ENCODE results near the gene MILR1.
"Not testable (repeated sequence)": the region's sequence is repeated elsewhere in the genome, so short reads cannot be mapped to it uniquely, and the experiment has no call there.

MILR1 gene

DNA sequence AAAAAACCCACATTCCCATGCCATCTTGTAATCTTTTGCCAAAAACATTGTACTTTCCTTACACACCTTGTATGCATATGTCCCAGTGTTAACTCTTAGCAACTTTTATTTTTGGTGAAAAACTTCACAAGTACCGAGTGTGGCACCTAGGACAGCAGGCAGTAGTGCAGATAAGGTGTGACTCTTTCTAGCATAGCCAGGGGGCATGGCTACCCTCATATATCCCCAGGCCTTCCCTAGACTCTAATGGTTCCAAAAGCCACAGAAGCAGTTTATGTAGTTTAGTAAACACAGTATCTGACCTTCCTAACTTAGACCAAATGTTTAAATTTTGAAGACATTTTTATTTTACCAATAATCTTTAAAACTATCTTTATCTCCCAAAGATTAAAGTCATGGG, 20.5 kb upstream of the MILR1 start:
- no peak for FAIRE-seq

- not testable (repeated sequence) for FAIRE-seq
Observed at GRCh38 chr17:64430036-64430435, 18.9 kb upstream of the MILR1 start.

DNA sequence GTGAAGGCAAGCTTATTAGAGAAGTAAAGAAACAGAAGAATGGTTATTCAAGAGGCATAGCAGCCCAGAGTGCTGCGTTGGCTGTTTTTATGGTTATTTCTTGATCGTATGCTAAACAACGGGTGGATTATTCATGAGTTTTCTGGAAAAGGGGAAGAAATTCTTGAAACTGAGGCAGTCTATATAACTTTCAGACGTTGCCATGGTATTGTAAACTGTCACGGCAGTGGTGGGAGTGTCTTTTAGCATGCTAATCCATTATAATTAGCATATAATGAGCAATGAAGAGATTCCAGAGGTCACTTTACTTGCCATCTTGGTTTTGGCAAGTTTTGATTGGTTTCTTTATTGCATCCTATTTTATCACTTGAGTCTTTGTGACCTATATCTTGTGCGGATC, 17.4 kb upstream of the MILR1 start:
- no peak for FAIRE-seq

DNA sequence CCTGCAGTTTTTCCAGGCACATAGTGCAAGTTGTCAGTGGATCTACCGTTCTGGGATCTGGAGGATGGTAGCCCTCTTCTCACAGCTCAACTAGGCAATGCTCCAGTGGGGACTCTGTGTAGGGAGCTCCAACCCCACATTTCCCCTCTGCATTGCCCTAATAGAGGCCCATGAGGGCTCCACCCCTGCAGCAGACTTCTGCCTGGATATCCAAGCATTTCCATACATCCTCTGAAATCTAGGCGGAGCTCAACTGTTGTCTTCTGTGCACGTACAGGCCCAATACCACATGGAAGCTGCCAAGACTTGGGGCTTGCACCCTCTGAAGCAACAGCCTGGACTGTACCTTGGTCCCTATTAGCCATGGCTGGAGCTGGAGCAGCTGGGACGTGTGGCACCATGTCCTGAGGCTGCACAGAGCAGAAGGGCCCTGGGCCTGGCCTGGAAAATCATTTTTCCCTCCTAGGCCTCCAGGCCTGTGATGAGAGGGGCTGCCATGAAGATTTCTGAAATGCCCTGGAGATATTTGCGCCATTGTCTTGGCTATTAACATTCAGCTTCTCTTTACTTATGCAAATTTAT, 10.9 kb upstream of the MILR1 start:
- no peak for FAIRE-seq

GRCh38 chr17:64439521-64439920, 9.4 kb upstream of the MILR1 start:
- not testable (repeated sequence) for FAIRE-seq

GRCh38 chr17:64439956-64440355, 9.0 kb upstream of the MILR1 start:
- no peak for FAIRE-seq

DNA sequence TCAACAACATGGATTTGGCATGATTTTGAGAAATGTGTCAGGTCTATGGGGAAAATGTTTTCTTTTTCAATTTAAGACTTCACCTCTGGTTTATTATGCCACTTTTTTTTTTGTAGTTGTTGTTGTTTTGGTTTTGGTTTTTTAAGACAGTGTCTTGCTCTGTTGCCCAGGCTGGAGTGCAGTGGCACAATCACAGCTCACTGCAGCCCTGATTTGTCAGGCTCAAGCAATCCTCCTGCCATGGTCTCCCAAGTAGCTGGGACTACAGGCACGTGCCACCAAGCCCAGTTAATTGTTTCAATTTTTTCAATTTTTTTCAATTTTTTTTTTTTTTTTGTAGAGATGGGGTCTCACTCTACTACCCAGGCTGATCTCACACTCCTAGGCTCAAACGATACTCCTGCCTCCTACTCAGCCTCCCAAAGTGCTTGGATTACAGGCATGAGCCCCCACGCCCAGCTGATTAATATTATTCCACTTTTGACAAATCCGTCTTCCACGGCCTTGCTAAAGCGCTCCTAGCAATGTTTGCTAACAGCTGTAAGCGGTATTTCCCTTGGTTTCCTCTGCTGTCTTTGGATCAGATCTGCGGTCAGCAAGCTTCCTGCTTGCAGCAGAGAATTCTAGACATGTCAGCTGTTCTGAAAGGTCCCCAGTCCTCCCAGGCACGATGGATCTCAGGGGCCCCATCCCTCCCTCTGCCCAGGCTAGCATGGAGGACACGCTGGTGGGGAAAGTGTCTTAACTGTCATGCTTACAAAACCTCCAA, 7.0 kb upstream of the MILR1 start:
- no peak for FAIRE-seq

DNA sequence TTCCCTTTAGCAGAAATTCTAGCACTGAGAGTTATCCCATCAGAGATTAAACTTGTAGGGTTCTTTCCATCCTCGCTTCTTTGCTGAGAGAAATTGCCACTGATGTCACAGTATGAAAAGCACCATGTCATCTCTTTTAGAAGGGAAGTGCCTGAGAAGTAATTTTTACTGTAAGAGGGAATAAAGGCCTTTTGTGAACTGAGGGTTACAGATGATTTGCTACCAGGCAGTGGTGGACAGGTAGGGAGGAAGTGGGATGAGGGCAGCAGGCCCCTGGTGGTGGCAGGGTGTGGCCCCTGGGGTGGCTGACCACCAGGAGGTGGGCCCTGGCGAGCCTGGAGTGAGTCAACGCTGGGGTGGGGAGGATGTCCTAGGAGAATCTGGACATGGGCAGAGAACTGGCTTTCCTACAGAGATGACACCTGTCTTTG, 6.4 kb upstream of the MILR1 start:
- FAIRE-seq = no peak

DNA sequence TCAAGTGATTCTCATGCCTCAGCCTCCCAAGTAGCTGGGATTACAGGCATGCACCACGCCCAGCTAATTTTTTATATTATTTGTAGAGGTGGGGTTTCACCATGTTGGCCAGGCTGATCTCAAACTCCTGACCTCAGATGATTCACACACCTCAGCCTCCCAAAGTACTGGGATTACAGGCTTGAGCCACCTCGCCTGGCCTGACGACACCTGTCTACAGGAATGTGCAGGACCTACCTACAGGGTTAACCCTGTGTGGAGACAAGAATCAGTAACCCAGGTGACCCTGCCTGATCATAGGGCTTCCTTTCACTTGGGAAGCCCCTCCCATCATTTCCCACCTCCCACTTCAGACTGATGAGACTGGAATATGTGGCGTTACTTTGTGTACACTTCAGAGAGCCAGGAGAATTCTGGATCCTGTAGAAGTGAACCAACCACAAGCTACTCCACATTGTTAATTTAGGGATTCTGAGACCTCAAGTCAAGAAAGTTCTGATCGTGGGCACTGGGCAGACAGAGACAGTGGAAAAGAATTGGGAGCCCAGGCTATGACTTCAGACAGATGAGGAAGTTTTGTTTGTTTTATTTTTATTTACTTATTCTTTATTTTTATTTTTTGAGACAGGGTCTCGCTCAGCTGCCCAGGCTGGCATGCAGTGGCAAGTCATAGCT, 5.7 kb upstream of the MILR1 start:
- no peak for FAIRE-seq

- no peak for FAIRE-seq
Observed at GRCh38 chr17:64447526-64447925, 1.4 kb upstream of the MILR1 start.

GRCh38 chr17:64449545-64449944, 630 bp downstream of the MILR1 start:
- FAIRE-seq = no peak

DNA sequence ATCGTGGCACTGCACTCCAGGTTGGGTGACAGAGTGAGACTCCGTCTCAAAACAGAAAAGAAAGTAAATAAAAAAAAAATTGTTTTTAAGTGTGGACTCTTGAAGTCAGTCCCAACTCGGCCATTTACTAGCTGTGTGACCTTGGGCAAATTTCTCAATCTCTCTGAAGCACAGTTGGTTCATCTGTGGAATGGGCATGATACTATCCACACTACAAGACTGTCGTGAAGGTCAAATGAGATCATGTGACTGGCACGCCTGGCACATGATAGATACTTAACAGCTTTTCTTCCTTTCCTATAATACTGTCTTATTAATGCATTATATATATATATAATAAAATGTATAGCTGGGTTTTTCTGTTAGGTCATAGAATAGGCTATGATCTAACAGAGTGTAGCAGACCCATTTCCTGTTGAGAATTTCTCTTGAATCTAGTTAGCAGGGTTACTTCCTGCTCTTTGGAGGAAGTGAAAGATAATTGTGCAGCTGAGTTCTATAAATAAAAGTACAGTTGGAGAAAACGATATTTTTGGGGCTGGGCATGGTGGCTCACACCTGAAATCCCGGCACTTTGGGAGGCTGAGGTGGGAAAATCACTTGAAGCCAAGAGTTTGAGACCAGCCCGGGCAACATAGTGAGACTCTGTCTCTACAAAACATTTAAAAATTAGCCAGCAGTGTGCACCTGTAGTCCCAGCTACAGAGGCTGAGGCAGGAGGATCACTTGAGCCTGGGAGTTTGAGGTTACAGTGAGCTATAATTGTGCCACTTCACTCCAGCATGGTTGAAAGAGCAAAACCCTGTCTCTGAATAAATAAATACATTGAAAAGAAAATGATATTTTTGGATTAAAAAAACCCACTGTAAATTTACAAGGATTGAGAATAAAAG, 7.3 kb downstream of the MILR1 start:
- FAIRE-seq = no peak

- no peak for FAIRE-seq
Observed at GRCh38 chr17:64457156-64457555, 8.2 kb downstream of the MILR1 start.

DNA sequence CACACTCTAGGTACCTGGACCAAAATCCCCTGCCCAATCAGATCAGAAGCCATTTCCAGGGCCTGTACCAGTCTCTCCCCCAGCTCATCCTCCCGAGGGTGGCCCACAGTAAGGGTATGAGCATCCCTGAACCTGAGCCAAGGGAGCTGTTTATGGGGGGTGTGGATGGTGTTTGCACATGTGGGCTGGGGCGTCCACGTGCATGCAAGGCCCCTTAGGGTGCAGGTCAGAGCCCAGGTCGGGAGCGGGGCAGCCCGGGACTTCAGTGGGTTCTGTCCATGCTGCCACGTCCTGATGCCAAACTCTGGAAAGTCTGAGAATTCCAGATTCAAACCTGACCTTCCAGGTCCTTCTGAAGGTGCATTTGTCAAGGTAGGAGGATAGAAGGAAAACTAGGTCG, 9.8 kb downstream of the MILR1 start:
- FAIRE-seq = no peak

DNA sequence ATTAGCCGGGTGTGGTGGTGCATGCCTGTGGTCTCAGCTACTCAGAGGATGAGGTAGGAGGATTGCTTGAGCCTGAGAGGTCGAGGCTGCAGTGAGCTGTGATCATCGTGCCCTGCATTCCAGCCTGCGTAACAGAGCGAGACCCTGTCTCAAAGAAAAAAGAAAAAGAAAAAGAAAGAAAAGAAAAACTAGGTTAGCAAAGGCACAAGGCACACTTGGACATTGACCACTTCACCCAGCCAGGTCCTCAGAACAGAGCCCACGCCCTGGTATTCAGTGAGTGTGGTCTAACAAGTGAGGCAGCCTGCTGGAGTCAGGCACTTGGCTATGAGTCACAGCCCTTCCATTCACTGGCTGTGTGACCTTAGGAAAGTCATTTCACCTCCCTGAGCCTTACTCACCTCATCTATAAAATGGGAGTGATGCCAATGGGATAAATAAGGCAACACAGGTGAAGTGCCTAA, 10.4 kb downstream of the MILR1 start:
- no peak for FAIRE-seq

DNA sequence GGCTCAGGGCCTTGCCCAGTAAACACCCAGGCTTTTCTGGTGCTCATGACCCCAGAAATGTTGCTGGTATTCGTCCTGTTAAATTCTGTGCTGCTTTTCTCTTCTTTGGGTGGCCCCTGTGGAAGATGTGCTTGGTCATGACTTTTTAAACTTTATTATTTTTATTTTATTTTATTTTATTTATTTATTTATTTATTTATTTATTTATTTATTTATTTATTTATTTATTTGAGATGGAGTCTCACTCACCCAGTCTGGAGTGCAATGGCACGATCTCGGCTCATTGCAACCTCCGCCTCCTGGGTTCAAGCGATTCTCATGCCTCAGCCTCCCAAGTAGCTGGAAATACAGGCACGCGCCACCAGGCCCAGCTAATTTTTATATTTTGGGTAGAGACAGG, 10.9 kb downstream of the MILR1 start:
- FAIRE-seq = not testable (repeated sequence)

DNA sequence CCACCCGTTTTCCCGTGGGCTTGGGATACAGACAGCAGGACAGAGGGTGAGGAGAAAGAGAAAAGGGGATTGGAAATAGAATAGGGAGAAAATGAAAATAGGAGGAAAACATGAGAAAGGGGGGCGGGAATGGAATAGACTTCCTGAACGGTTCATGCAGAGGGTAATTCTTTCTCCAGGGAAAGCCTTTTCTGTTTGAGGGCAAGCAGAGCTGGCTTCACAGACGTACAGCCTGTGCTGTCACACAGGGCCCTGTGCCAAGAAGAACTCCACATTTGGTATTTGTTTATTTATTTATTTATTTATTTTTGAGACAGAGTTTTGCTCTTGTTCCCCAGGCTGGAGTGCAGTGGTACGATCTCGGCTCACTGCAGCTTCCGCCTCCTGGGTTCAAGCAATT, 12.0 kb downstream of the MILR1 start:
- FAIRE-seq = no peak

DNA sequence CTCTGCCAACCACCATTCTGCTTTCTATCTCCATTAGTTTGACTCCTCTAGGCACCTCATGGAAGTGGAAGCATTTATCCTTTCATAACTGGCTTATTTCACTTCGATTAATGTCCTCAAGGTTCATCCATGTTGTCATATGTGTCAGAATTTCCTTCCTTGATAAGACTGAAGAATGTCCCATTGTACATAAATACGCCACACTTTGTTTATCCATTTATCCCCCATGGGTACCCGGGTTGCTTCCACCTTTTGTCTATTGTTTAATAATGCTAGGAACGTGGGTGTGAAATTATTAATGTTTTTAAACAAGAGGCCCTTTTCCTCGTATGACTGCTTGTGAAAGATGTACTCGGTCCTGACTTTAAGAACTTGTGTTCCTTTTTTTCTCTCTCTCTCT, 12.9 kb downstream of the MILR1 start:
- FAIRE-seq = no peak

DNA sequence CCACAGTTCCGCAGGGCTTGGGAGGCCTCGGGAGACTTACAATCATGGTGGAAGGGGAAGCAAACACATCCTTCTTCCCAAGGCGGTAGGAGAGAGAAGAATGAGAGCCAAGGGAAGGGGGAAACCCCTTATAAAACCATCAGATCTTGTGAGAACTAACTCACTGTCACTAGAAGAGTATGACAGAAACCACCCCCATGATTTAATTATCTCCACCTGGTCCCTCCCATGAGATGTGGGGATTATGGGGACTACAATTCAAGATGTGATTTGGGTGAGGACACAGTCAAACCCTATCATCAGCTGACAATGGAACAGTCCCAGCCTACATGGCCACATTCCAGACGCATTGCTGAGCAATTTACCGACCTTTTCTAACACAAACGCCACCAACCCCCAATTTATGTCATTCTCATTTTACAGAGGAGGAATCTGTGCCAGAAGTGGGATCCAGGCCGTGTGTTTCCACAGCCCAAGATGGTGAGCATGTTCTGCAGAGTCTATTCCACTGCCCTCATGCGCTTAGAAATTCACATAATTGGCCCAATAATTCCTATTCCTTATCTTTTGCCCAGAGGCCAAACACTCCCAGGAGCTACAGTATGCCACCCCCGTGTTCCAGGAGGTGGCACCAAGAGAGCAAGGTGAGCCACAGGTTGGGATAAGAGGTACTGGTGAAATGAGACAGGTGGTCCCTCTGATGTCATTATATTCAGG, 17.3 kb downstream of the MILR1 start:
- no peak for FAIRE-seq

- FAIRE-seq = not testable (repeated sequence)
Observed at GRCh38 chr17:64466834-64467233, 17.9 kb downstream of the MILR1 start.

DNA sequence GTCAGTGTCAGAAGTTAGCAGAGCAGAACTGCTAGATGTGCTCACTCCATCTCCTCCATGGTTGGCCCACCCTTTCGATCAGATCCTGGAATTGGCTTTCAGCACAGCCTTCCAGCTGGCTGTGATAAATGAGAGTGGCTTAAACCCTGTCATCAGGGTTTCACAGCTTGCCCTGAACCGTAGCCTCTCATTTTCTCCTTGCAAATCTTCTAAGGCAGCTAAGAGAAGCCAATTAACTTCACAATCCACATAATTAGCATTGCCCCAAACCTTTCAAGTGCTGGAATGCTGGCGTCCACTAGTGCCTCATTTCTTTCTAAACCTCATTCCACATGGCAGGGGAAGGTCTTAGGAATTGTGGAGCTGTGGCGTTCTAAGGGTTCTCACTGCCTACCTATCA, 21.7 kb downstream of the MILR1 start:
- no peak for FAIRE-seq

DNA sequence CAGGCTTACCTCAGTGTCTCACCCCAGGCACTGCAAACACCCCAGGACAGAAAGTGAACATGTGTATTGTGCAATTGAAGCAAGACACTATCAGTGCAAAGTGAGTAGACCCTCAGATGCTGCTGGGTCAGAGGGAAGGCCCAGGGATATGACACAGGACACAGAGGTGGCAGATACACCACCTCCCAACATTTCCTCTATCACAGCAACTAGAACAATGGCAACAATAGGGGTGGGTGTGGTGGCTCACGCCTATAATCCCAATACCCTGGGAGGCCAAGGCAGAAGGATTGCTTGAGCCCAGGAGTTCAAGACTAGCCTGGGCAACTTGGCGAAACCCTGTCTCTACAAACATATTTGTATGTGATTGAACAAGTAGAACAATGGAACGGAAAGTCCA, 22.5 kb downstream of the MILR1 start:
- FAIRE-seq = no peak
